HepG2 (cell line): Measurements from ENCODE around the gene MXRA8. TPM values are rescaled to one million over a fixed set of nuclear protein-coding genes. Genes with fewer than 3 reads are reported as not detected.
A peak's percentile ranks its signal among the peaks of the same experiment; 100 is the strongest.

Experiments
- AHR ChIP-seq: IDR thresholded peaks from 2 replicates; pipeline ENCODE4 v1.6.1; 2018; ENCODE audit warnings: missing genetic modification reagents, missing compliant biosample characterization
- ATM ChIP-seq: fragments of 450-650 bp; IDR thresholded peaks from 2 replicates; pipeline ENCODE4 v1.7.1; 2017; ENCODE audit warnings: mild to moderate bottlenecking, borderline replicate concordance
- CBFB ChIP-seq: sonication (generic); formaldehyde crosslinking; IDR thresholded peaks from 2 replicates; pipeline ENCODE4 v1.4.0; 2020; ENCODE audit warnings: missing genetic modification reagents
- FIP1L1 ChIP-seq: fragments of 200-400 bp; formaldehyde crosslinking; IDR thresholded peaks from 2 replicates; pipeline ENCODE4 v1.6.1; 2018; ENCODE audit warnings: low read depth, mild to moderate bottlenecking, low read length, moderate library complexity, borderline replicate concordance; ENCODE audit not compliant: insufficient read depth
- GATA4 ChIP-seq: sonication (generic); IDR thresholded peaks from 2 replicates; pipeline ENCODE4 v1.6.1; 2016; ENCODE audit warnings: antibody characterized with exemption, low read depth, borderline replicate concordance
- GPBP1L1 ChIP-seq: sonication (generic); formaldehyde crosslinking; IDR thresholded peaks from 2 replicates; pipeline ENCODE4 v1.5.0; 2020; ENCODE audit warnings: mild to moderate bottlenecking, missing genetic modification reagents
- GPN1 ChIP-seq: sonication (generic); formaldehyde crosslinking; IDR thresholded peaks from 2 replicates; pipeline ENCODE4 v1.5.1; 2020; ENCODE audit warnings: missing genetic modification reagents, borderline replicate concordance
- JUND ChIP-seq: sonication (generic); formaldehyde crosslinking; IDR thresholded peaks from 2 replicates; pipeline ENCODE4 v1.8.0; 2022; ENCODE audit warnings: mild to moderate bottlenecking, missing genetic modification reagents
- MEF2D ChIP-seq: sonication (generic); formaldehyde crosslinking; IDR thresholded peaks from 2 replicates; pipeline ENCODE4 v1.5.1; 2020; ENCODE audit warnings: mild to moderate bottlenecking, missing genetic modification reagents
- MTERF4 ChIP-seq: sonication (generic); formaldehyde crosslinking; IDR thresholded peaks from 2 replicates; pipeline ENCODE4 v1.8.0; 2023; ENCODE audit warnings: mild to moderate bottlenecking, missing genetic modification reagents
- NFAT5 ChIP-seq: sonication (generic); formaldehyde crosslinking; IDR thresholded peaks from 2 replicates; pipeline ENCODE4 v1.4.0; 2020; ENCODE audit warnings: missing genetic modification reagents
- RFX5 ChIP-seq: IDR thresholded peaks from 2 replicates; pipeline ENCODE4 v1.6.1; 2011; ENCODE audit warnings: low read depth, low read length, improper control_type of control experiment
- SMAD1 ChIP-seq: sonication (generic); formaldehyde crosslinking; IDR thresholded peaks from 2 replicates; pipeline ENCODE4 v1.4.0; 2020; ENCODE audit warnings: missing genetic modification reagents, low read depth, mild to moderate bottlenecking, borderline replicate concordance
- SPEN ChIP-seq: sonication (generic); formaldehyde crosslinking; IDR thresholded peaks from 2 replicates; pipeline ENCODE4 v1.5.1; 2020; ENCODE audit warnings: low read depth, mild to moderate bottlenecking, missing genetic modification reagents
- TBP ChIP-seq: sonication (generic); formaldehyde crosslinking; IDR thresholded peaks from 2 replicates; pipeline ENCODE4 v1.5.0; 2020; ENCODE audit warnings: missing genetic modification reagents
- TCF12 ChIP-seq, 2 experiments: fragments of 450-650 bp in 1 of 2; sonication (generic) in 1 of 2; formaldehyde crosslinking in 1 of 2; IDR thresholded peaks; 2 replicates each; pipeline versions ENCODE4 v1.6.1 to v1.8.0; 2017 to 2022; ENCODE audit warnings: antibody characterized with exemption in 1 of 2, mild to moderate bottlenecking in 1 of 2, missing genetic modification reagents in 1 of 2, moderate library complexity in 1 of 2
- ZNF18 ChIP-seq: sonication (generic); formaldehyde crosslinking; IDR thresholded peaks from 2 replicates; pipeline ENCODE4 v1.8.0; 2022; ENCODE audit warnings: mild to moderate bottlenecking, missing genetic modification reagents; ENCODE audit not compliant: insufficient replicate concordance
- ZNF543 ChIP-seq: sonication (generic); formaldehyde crosslinking; IDR thresholded peaks from 2 replicates; pipeline ENCODE4 v1.4.0; 2020; ENCODE audit warnings: mild to moderate bottlenecking, missing genetic modification reagents
- ZNF788 ChIP-seq: sonication (generic); formaldehyde crosslinking; IDR thresholded peaks from 2 replicates; pipeline ENCODE4 v1.5.0; 2020; ENCODE audit warnings: mild to moderate bottlenecking, missing genetic modification reagents, borderline replicate concordance
- polyA plus RNA-seq, 8 experiments: library from polyadenylated mRNA; depleted of rRNA in 3 of 8; stranded (reverse) in 7 of 8; unstranded in 1 of 8; fragments of >200 nt; fragmentation: Illumina TruSeq in 4 of 8; extraction: Trizol in 4 of 8; gene quantifications; 2 replicates each; pipeline versions ENCODE4 v1.2.1 to v1.2.3, GENCODE V29; 2011 to 2016; ENCODE audit warnings: low read depth in 4 of 8, missing spikeins in 1 of 8, mixed read lengths in 1 of 8; ENCODE audit not compliant: insufficient read depth in 1 of 8
- total RNA-seq, 5 experiments: library from RNA; depleted of rRNA; stranded (reverse); fragments of >200 nt; fragmentation: Illumina TruSeq; extraction: Trizol; gene quantifications; 2 replicates each; pipeline ENCODE4 v1.2.3, GENCODE V29; 2016; ENCODE audit warnings: low read depth in 1 of 5

MXRA8 gene
- total and polyA plus RNA-seq, 2 of the 13 experiments (the other 11 are each of a cell fraction or from before 2014, with no cell fraction given) = 19.8 to 44.8 TPM

GRCh38 chr1:1406821-1407635, 48.7 kb upstream of the MXRA8 start, which contains the start of gene MRPL20 (continued):
- TF ChIP-seq ZNF18 (CRISPR knock-in tag) (peak; percentile 44), ATM (no peak), RFX5 (no peak), ZNF543 (CRISPR knock-in tag) (no peak; the same call in 1 of the 2 replicates), TBP (CRISPR knock-in tag) (no peak), GPN1 (CRISPR knock-in tag) (0 out of 2 replicates have a peak, but pooled peaks have one; percentile 88), AHR (peak; percentile 80; the same call in 1 of the 2 replicates), GPBP1L1 (CRISPR knock-in tag) (no peak), NFAT5 (CRISPR knock-in tag) (no peak), MEF2D (CRISPR knock-in tag) (peak; percentile 39; the same call in 1 of the 2 replicates), MTERF4 (CRISPR knock-in tag) (no peak; the same call in 1 of the 2 replicates), JUND (CRISPR knock-in tag) (no peak), FIP1L1 (no peak), TCF12 (IDR thresholded peaks at IDR 0.05) (no peak), TCF12 (CRISPR knock-in tag; IDR thresholded peaks at IDR 0.05) (0 out of 2 replicates have a peak, but pooled peaks have one; percentile 30), SPEN (CRISPR knock-in tag) (peak; percentile 98), SMAD1 (0 out of 2 replicates have a peak, but pooled peaks have one; percentile 67), CBFB (peak; percentile 87), GATA4 (no peak; the same call in 1 of the 2 replicates), ZNF788 (CRISPR knock-in tag) (peak; percentile 87)
